HTR-8/SVneo (cell line): ENCODE results near the gene ADRA2B.
A peak's percentile ranks its signal among the peaks of the same experiment; 100 is the strongest.
"Not testable (repeated sequence)": the region's sequence is repeated elsewhere in the genome, so short reads cannot be mapped to it uniquely, and the experiment has no call there.

ENCODE experiments used
- DNase-seq: peaks from one replicate; pipeline ENCODE4 v3.0.0; 2011; ENCODE audit warnings: low spot score, mixed read lengths; ENCODE audit not compliant: insufficient read length
- FAIRE-seq: peaks from 2 replicates; lab custom pipeline; 2011; peaks lifted over from hg19 to GRCh38; lab: Jason Lieb, UNC

ADRA2B gene

DNA sequence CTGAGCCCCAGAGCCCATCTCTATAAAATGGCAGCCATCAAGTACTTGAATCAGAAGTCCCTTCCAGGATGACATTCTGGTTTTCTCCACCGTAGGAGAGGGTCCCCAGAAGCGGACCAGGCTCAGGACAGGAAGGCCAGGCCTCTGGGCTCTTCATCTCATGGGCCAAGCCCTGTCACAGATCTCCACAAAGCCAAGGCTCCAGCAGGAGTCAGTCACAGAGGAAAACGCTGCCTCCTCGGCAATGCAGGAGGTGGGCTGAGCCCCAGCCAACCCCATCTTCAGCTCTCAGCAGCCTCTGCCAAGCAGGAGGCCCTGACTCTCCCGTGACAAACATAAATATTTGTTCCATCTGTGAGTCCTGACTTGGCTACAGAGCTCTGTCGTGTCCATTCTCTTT lies 42.2 kb downstream of the ADRA2B start:
- DNase-seq (no peak), FAIRE-seq (no peak)

DNA sequence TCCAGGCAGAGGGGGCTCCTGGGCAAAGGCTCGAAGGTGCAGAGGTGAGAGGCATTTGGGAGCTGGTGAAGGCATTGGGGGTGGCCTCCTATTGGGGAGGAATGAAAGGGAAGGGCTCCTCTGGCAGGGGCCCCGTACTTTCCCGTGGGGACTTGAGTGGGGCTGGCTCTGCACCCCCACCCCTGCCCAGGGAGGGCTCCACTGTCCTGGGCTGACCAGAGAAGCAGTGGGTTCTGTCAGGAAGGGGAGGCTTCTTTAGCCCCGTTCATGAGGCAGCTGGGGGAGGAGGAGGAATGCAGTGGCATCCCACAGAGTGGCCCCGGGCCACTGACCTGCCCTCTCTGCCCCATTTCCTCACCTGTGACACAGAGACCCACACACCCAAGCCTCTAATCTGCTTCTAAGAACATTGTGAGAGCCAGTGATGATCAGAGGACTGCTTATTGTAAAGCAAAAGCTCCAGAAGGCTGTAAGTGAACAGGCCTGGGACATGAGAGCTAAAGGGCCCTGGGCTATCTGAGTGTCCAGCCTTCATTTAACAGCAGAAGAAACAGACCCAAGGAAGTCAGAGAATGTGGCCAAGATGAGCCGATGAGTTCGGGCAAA lies 43.1 kb downstream of the ADRA2B start:
- FAIRE-seq = no peak
- DNase-seq = no peak

DNA sequence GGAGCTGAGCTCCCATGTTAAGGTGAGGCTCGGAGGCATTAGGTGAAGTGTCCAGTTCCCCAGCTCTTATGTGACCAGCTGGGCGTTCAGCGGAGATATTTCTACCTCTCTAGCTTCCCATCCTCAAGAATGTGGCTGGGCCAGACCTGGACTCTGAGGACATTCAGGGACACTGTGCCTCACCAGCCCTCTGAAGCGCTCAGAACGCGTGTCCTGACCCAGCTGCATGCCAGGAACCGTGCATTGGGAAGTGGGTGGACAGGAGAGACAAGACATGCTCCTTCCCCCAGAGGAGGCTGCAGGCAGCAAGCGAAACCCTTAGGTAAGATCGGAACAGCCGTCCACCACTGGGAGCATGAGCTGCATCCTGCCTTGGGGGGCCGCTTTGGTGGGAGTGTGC lies 43.6 kb downstream of the ADRA2B start:
- DNase-seq (no peak), FAIRE-seq (no peak)

DNA sequence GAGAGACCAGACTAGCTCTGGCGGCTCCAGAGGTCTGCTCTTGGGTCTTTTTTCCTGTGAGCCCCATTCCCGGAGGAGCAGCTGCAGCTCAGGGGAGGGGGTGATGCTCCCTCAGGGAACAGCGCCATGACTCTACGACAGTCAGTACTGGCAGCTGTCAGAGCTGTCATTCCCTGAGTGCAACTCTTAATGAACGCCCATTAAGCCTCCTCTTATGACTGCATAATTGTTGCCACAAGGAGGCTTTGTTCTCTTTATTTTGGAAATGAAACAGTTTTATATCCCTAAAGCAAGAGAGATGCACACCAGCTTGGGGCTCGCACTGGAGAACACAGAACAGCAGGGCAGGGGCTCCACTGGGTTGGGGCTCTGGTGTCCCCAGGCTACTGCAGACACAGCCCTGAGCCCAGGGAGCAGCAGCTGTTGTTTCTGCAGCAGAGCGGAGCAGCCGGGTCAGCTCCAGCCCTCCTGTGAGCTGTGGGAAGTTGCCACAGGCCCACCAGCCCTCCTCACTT lies 44.3 kb downstream of the ADRA2B start:
- not testable (repeated sequence) for FAIRE-seq, DNase-seq

DNA sequence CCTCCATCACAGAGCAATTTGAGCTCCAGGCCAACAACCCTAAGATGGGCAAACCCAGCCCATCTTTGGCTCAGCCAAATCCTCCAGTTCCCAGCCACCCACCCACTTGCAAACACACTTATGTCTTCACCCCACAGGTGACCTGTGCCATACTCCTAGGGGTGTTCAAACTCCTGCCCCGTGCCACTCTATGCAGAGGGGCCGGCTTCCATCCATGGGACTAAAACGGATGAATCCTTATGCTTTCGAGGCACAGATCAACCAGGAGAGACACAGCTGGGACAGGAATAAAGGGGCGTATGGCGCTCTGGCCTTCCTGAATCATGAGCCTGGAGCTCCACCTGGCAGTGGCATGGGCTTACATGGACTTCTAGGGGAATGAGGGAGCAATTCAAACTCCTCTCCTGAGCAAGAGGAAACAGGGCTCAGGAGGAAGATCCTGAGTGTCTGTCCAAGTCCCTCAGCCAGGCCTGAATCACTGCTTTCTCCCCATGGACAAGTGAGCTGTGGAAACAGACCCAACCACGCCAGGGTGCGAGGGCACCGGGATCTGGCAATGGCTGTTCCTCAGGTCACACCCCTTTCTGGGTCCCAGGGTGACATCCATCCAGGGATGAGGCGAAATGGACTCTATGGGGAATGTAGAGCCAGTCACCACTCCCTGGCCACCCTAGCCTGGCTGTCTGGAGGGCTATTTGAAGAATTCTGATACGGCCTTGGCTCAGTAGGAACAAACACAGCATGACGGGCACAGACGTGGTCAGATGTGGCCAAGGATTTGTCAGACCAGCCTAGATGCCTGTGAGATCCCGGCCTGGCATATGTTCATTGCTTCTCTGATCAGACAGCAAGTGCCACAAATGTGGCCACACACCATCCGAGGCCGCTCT lies 45.0 kb downstream of the ADRA2B start:
- FAIRE-seq = peak; percentile 16
- not testable (repeated sequence) for DNase-seq

DNA sequence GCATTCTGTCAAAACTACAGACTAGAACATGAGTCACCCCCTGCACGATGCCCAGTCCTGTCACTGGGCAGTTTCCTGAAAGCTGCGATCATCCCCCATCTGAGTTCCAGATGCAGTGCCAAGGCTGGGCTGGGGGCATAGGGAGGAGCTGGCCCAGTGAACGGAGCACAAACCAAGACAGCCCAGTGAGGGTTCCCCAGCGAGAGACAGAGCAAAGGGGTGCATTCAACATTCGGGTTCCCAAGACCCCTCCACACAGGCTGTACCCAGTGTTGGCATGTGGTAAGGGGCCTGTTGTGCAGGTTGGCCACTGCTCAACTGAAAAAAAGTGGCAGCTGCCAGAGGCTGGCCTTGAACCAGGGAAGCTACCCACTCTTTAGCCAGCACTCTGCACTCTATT lies 46.0 kb downstream of the ADRA2B start:
- not testable (repeated sequence) for FAIRE-seq

DNA sequence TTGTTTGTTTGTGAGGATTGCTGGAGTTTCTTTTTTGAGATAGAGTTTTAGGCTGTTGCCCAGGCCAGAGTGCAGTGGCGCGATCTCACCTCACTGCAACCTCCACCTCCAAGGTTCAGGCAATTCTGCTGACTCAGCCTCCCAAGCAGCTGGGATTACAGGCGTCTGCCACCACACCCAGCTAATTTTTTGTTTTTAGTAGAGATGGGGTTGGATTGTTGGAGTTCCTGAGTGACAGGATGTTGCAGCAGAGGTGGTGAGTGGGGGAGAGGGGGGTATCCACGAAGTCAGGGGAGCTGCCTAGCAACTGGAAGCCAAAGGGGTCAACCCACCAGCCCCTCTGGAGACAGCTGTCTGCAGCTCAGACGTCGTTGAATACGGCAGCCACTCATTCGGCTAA lies 46.5 kb downstream of the ADRA2B start:
- FAIRE-seq, DNase-seq: not testable (repeated sequence)

More for the DNA sequence above, 46.0 kb downstream of the ADRA2B start:
- not testable (repeated sequence) for DNase-seq

DNA sequence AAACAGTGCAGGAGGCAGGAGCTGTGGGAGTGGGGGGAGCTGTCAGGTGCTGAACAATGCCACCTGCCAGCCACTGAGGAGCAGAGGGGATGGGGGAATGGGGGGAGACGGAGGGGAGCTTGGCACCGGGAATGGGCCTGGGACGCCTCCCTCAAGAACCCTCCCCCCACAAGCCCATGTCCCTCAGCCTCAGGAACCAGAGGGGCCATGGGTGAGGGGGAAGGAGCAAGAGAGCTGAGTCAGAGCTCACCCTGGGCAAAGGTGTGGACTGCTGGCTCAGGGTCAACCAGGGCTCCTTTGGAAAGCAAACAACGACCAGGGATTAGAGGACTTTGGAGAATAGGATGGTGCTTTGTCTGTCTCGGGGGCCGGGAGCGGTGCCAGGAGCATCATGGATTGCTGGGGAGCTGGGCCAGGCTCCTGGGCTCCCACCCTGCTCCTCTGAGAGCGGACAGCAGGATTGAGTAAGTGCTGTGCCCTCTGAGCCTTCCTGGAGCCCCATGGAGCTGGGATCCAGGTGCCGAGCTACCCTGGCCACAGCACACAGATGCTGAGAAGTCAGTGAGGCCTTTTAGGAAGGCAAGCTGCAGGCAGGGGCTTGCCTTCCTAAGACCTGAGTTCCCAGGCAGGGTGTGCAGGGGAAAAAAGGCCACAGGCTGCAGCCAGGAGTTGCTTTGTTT lies 48.3 kb downstream of the ADRA2B start:
- not testable (repeated sequence) for DNase-seq
- FAIRE-seq = peak; percentile 55

DNA sequence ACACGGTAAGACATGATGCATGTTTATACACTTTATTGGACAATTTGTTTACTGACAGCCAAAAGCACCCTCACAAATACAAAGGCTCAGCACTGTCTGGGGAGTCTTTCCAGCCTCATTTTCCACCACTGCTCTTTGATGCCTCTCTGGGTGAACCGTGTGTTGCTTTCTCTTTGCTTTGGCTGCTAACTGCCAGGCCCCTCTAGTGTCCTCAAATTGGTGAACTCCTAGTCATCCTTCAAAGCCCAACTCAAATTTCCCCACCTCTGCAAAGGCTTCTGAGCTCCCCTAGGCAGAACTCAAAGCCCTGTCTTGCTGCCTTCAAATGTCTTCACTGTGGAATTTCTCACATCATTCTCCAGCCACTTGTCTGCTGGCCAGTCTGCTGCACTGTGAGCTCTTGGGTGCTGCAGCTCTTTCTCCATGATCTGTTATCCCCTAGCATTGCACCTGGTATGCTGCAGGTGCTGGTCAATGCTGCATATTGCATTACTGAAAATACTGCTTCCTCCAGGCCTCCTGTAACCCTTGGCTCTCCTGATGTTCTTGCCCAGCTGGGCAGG lies 49.2 kb downstream of the ADRA2B start:
- peak; percentile 48 for FAIRE-seq
- not testable (repeated sequence) for DNase-seq

DNA sequence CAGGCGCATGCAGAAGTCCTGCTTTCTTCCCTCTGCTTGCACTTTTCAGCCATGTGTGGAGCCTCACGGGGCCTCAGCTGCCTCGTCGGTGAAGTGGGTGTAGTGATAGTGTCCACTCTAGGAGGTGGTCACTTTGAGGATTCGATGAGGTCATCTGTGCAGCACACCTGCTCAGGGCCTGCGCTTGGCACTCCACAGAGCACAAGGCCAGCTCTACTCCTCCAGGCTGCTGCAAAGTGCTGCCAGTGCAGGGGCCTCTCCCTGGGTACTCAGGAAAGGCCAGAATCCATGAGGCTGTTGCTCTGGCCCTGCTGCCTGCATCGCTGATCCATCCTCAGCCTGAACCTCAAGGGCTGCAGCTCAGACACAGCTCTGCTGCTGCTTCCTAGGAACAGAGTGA lies 49.9 kb downstream of the ADRA2B start:
- not testable (repeated sequence) for FAIRE-seq, DNase-seq

DNA sequence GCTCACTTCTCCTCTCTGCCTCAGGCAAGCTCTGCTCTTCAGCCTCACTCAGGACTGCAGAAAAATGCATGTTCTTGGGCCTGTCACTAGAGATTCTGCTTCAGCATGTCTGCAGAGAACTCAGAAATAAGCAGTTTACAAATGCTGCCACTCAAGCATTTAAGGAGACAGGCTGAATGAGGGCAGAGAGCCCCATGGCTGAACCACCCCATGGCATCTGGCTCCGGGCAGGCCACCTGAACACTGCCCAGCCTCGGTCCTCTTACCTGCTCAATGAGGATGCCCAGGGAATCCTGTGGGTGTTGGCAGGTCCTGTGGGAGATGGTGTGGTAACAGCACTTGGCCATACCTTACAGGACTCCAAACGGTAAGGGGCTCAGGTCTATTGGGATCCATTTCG lies 50.4 kb downstream of the ADRA2B start:
- FAIRE-seq = peak; percentile 77
- DNase-seq = not testable (repeated sequence)

DNA sequence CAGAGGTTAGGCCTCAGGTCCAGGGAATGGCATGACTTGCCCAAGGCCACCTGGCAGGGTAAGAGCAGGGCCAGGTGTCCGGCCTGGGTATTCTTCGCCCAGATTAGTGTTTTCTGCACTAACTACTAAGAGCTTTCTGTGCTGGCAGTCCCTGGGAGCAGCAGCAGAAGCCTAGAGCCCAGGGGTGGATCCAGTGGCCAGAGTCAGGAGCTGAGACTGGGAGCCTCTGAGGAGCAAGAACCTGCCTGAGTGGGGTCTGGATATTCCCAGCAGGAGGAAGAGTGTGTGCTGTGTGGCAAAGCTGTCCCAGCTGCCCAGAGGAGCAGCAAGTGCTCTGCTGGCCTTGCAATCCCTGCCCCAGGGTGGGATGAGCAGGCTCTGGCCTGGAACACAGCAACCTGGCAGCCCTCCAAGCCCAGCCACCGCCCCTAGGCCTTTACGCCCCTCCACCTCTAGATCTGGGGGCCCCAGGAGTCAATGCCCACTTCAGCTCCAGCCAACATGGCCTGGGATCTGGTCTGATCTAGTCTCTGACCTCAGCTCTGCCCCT lies 50.9 kb downstream of the ADRA2B start:
- DNase-seq = no peak
- no peak for FAIRE-seq

DNA sequence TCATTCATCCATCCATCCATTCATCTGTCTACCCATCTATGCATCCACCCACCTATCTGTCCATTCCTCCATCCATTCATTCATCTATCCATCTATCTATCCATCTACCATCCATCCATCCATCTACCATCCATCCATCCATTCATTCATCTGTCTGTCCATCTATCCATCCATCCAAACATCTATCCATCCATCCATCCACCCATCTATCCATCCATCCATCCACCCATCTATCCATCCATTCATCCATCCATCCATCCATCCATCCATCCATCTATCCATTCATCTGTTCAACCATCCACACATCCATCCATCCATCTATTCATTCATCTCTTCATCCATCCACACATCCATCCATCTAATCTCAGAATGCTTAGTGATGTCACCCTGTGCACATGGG lies 51.6 kb downstream of the ADRA2B start:
- not testable (repeated sequence) for FAIRE-seq, DNase-seq

DNA sequence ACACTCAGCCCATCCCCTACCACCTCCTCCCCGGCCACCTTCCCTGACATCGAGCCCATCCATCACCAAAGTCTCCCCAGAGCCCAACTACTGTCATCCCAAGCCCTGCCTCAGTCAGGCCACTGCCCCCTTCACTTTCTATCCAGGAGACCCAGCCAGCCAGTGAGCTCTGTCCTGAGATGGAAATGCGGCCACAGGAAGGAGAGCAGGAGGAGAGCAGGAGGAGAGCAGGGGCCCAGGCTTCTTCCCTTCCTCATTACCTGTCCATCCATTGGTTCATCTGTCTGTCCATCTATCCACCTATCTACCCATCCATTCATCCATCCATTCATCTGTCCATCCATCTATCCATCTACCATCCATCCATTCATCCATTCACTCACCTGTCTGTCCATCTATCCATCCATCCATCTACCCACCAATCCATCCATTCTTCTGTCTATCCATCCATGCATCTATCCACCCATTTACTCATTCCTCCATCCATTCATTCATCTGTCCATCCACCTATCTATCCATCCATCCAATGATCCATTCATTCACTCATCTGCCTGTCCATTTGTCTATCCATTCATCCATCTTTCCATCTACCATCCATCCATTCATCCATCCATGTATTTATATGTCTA lies 52.2 kb downstream of the ADRA2B start:
- FAIRE-seq, DNase-seq: not testable (repeated sequence)

DNA sequence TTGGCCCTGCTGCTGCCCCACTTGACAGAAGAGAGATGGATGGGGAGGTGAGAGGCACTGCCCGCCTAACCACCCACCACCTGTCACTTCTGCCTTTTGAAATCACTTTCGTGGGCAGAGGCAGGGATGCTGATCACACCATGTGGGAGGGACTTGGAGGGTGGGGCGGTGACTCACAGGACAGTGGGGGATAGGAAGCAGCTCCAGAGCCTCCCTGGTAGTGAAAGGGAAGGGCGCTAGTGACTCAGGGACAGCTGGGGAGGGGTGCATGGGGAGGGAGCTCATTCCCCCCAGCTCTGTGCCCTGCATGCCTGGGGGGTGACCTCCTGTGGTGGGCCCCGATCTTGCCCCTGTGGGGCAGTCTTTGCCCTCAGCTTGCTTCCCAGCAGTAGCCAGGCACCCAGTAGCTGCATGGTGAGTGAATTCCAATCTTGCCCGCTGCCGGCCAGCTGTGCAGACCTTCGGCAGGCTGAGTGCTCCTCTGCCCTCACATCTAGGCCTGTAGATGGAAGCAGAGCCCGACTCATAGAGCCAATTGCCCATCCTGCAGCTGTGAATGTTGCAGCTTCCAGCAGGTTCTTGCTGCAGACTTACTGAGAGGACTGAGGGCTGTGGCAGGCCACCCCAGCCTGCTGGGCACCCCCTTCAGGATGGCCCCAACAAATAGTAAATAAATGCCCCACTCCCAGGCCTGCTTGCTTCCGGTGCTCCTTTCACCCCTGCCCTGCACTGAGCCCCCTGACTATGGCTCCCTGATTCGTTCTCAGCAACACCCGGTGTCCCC lies 53.1 kb downstream of the ADRA2B start:
- peak; percentile 98 for FAIRE-seq

More for the DNA sequence above, 53.1 kb downstream of the ADRA2B start:
- peak; percentile 58 for DNase-seq
